Psoas muscle (tissue), 8 donors: ENCODE results near the gene NKX2-2. TPM values are rescaled to one million over a fixed set of nuclear protein-coding genes. Genes with fewer than 3 reads are reported as not detected.

ENCODE experiments used
- ATAC-seq, 4 donors: fragments of 200-7000 bp; cut with Tn5 transposase; one replicate each; pipeline ENCODE4 v1.9.1; 2020; ENCODE audit warnings: moderate library complexity in 3 of 4, mild to moderate bottlenecking in 2 of 4
- DNase-seq, 2 donors: peaks; one replicate each; pipeline ENCODE4 v3.0.0-alpha.2; 2020
- H3K27ac ChIP-seq: fragments of 200-600 bp; one replicate; pipeline ENCODE4 v1.8.0; 2022
- H3K27me3 ChIP-seq, 3 donors: fragments of 200-600 bp in 1 of 3; one replicate each; pipeline versions ENCODE4 v1.6.1 to v1.8.0; 2013 to 2022; ENCODE audit warnings: low read length in 2 of 3, mild to moderate bottlenecking in 2 of 3, moderate library complexity in 1 of 3; ENCODE audit not compliant: insufficient read depth in 3 of 3
- H3K36me3 ChIP-seq, 2 donors: fragments of 200-600 bp in 1 of 2; one replicate each; pipeline versions ENCODE4 v1.6.1 to v1.8.0; 2013 to 2022; ENCODE audit warnings: low read depth in 1 of 2, mild to moderate bottlenecking in 1 of 2, moderate library complexity in 1 of 2; ENCODE audit not compliant: insufficient read depth in 1 of 2
- H3K4me1 ChIP-seq: fragments of 200-600 bp; one replicate; pipeline ENCODE4 v1.8.0; 2022
- H3K4me3 ChIP-seq: fragments of 200-600 bp; one replicate; pipeline ENCODE4 v1.8.0; 2022; ENCODE audit warnings: mild to moderate bottlenecking
- H3K9me3 ChIP-seq: fragments of 200-600 bp; one replicate; pipeline ENCODE4 v1.8.0; 2022
- CTCF ChIP-seq: fragments of 200-600 bp; IDR thresholded peaks from one replicate; pipeline ENCODE4 v1.8.0; 2022; ENCODE audit warnings: antibody characterized with exemption
- WGBS, 3 donors: extraction: QIAGEN DNeasy Blood & Tissue Kit; methylation state at CpG; one replicate each; pipeline versions ENCODE4 v1.1.6 to v1.1.7; 2013; 5-methylcytosine and 5-hydroxymethylcytosine counted together
- intact Hi-C, 2 donors: fragments of 100-400 bp; cut with DNase I; formaldehyde crosslinking; loops; one replicate each; pipeline versions ENCODE4 v1.11.0 to v1.14.2; 2022
- polyA plus RNA-seq, 3 donors: library from polyadenylated mRNA; stranded (reverse); fragments of 200-250 nt; gene quantifications; one replicate each; pipeline ENCODE4 v1.2.3, GENCODE V29; 2013
- total RNA-seq, 4 donors: library from RNA; stranded (reverse); fragmentation: NEBNext Ultra II Directional in 2 of 4; extraction: Animal tissue kit (Norgen Biotek cat#: 25700) in 2 of 4; gene quantifications; one replicate each; pipeline versions ENCODE4 v1.2.1 to v1.2.4, GENCODE V29; 2021 to 2023
- donor health status: healthy with polysubstance abuse.
- donor health status: DM: no; HTN: no; CAD: no; lungs with moderate emphysema.
- donor health status: Bipolar disorder and iron deficiency.
- donor health status: healthy.
- donor health status: DM: yes; HTN: yes; CAD: no.
- donor health status: DM: no; HTN: no; CAD: no.
- donor health status: DM: no; HTN: no; CAD: no.
- donor health status: DM: yes; HTN: yes; CAD: no.

The NKX2-2 gene
- total and polyA plus RNA-seq, 7 donors: not detected

- H3K36me3 ChIP-seq: no peaks in the 10 kb centered on the region
- no peak overlapping the region for H3K4me3 ChIP-seq
- intact Hi-C loops: no loop called here
- H3K4me1 ChIP-seq: no peaks in the 10 kb centered on the region
- WGBS, 3 donors: 33 to 39% (median 34%) methylated on average over 6 of the region's 6 CpGs
- no peak for ATAC-seq
- H3K27me3 ChIP-seq: peaks cover 4 to 44% (median 11%) of the 10 kb centered on the region in 3 donors
- no peak for TF ChIP-seq CTCF
- no peak overlapping the region for H3K27ac ChIP-seq
- H3K9me3 ChIP-seq: no peaks in the 10 kb centered on the region
- DNase-seq: no peak
These were observed 16.0 kb upstream of the NKX2-2 start for GRCh38 chr20:21529863-21530262.

GRCh38 chr20:21528870-21529269 lies 15.0 kb upstream of the NKX2-2 start:
- TF ChIP-seq CTCF: no peak
- DNase-seq (no peak), ATAC-seq (no peak)
- Histone ChIP-seq H3K27me3 (peaks cover 7 to 47% (median 8%) of the 10 kb centered on the region in 3 donors), H3K36me3 (no peaks in the 10 kb centered on the region), H3K27ac (no peak overlapping the region), H3K4me1 (no peaks in the 10 kb centered on the region), H3K9me3 (no peaks in the 10 kb centered on the region), H3K4me3 (no peak overlapping the region)
- intact Hi-C loops: no loop called here
- 79 to 87% (median 83%) methylated on average over 5 of the region's 5 CpGs for WGBS, 3 donors

GRCh38 chr20:21527908-21528307 lies 14.0 kb upstream of the NKX2-2 start:
- Histone ChIP-seq H3K27me3 (peaks cover 7 to 51% (median 13%) of the 10 kb centered on the region in 3 donors), H3K27ac (no peak overlapping the region), H3K9me3 (no peaks in the 10 kb centered on the region), H3K4me1 (no peaks in the 10 kb centered on the region), H3K4me3 (no peak overlapping the region), H3K36me3 (no peaks in the 10 kb centered on the region)
- intact Hi-C loops: no loop called here
- 80 to 87% (median 82%) methylated on average over 5 of the region's 5 CpGs for WGBS, 3 donors
- ATAC-seq (no peak), DNase-seq (no peak)
- TF ChIP-seq CTCF: no peak

DNA sequence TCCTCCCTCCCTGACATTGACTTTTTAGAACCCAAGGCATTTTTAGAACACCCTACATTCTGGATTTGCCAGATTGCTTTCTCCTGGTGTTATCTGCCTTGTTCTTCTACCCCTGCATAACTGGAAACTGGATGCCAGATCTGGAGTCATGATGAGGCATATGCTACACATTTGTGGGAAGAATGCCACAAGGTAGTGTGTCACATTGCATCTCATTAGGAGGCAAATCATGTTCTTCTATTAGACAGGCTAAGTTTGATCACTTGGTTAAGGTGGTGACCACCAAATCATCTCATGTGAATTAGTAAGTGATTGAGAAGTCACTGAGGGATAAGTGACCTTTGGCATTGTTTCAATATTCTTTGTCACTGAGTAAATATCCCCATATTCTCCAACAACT lies 12.9 kb upstream of the NKX2-2 start:
- intact Hi-C loops: no loop called here
- no peak for DNase-seq
- no peaks in the 10 kb centered on the region for H3K9me3 ChIP-seq
- no peak for TF ChIP-seq CTCF
- no peak for ATAC-seq
- no peak overlapping the region for H3K27ac ChIP-seq
- H3K27me3 ChIP-seq: peaks cover 7 to 58% (median 25%) of the 10 kb centered on the region in 3 donors
- no peaks in the 10 kb centered on the region for H3K36me3 ChIP-seq
- H3K4me3 ChIP-seq: no peak overlapping the region
- H3K4me1 ChIP-seq: peaks cover 3% of the 10 kb centered on the region

DNA sequence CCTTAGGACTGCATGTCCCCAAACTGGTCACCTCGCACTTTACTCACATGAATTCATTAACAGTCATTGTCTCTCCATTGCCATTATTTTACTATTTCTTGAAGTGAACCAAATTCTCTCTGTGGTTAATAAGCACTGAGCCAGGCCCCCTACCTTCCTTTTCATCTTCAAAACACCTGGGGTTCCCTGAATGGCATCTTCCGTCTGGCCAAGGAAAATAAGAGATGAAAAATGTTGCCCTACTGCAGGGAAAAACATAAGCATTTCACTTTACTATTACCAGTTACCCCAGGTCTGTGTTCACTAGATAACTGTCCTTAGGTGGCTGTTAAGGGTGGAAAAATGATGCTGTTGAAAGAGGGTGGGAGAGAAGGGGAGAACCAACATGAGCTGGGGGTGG lies 10.0 kb upstream of the NKX2-2 start:
- Histone ChIP-seq H3K27ac (no peak overlapping the region), H3K4me3 (no peak overlapping the region), H3K9me3 (no peaks in the 10 kb centered on the region), H3K36me3 (no peaks in the 10 kb centered on the region), H3K27me3 (peaks cover 7 to 87% (median 42%) of the 10 kb centered on the region in 3 donors), H3K4me1 (peaks cover 7% of the 10 kb centered on the region)
- intact Hi-C loops: no loop called here
- DNase-seq: no peak
- TF ChIP-seq CTCF: no peak
- 14 to 18% (median 15%) methylated on average over 2 of the region's 2 CpGs for WGBS, 3 donors
- ATAC-seq: no peak
